Cardiac muscle cell (in vitro differentiated cells and primary cell): ENCODE measurements around the gene SLC24A3. TPM values are rescaled to one million over a fixed set of nuclear protein-coding genes. Genes with fewer than 3 reads are reported as not detected.

Experiments
- DNase-seq, 2 donors: peaks; one replicate each; pipeline versions ENCODE4 v3.0.0 to v3.0.0-alpha.2; 2010 to 2017; ENCODE audit warnings: low read depth in 1 of 2, low spot score in 1 of 2
- H3K27ac ChIP-seq: fragments of 200-600 bp; sonication (generic); 2 replicates; pipeline ENCODE4 v1.5.1; 2016
- H3K27me3 ChIP-seq: fragments of 200-600 bp; sonication (generic); 2 replicates; pipeline ENCODE4 v1.6.0; 2016; ENCODE audit warnings: control low read depth
- H3K36me3 ChIP-seq: fragments of 200-600 bp; sonication (generic); 2 replicates; pipeline ENCODE4 v1.5.1; 2016; ENCODE audit warnings: control low read depth
- H3K4me1 ChIP-seq: fragments of 200-600 bp; sonication (generic); 2 replicates; pipeline ENCODE4 v1.8.1; 2017; ENCODE audit warnings: low read depth, mild to moderate bottlenecking, mixed run types
- H3K4me3 ChIP-seq: fragments of 200-600 bp; sonication (generic); 2 replicates; pipeline ENCODE4 v1.5.1; 2016; ENCODE audit warnings: mild to moderate bottlenecking
- H3K9me3 ChIP-seq: fragments of 200-600 bp; sonication (generic); 2 replicates; pipeline ENCODE4 v1.5.1; 2017; ENCODE audit warnings: low read depth, mild to moderate bottlenecking, control low read depth
- polyA plus RNA-seq: library from polyadenylated mRNA; unstranded; fragments of >200 nt; fragmentation: Nextera tagmentation; extraction: Ambion mirVana; gene quantifications from 2 replicates; pipeline ENCODE4 v1.2.1, GENCODE V29; 2016
- total RNA-seq: library from RNA; depleted of rRNA; stranded (reverse); fragments of >200 nt; gene quantifications from 2 replicates; pipeline ENCODE4 v1.2.3, GENCODE V29; 2016
- TF ChIP-seq, protein P1 (sequence below): IDR thresholded peaks from 2 replicates; pipeline ENCODE4 v1.5.1; 2012; ENCODE audit warnings: low read depth, mild to moderate bottlenecking, low read length

SLC24A3 gene
- total and polyA plus RNA-seq, 2 experiments from 2014 or later, result 1.6 to 1.7 TPM

DNA sequence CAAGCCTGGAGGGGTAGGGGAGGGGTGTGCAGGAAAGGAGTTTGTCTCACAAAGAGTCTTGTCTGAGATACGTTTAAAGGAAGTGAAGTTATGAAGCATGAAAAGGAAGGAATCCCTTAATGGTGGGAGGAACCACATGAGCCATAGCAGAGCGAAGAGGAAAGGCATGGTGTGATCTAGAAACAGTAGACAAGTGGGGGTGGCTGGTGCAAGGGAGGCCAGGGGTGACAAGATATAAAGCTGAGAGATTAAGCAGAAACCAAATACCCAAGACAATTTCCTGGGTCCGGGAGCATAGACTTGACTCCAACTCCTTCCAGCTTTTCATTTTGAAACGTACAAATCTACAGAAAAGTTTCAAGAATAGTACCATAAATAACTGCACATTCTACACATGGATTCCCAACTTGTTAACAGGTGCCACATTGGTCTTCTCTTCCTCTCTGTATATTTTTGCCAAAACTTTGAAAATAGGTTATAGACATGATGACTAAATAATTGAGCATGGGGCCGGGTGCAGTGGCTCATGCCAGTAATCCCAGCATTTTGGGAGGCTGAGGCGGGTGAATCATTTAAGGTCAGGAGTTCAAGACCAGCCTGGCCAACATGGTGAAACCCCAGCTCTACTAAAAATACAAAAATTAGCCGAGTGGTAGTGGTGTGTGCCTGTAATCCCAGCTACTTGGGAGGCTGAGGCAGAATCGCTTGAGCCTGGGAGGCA lies 211.6 kb downstream of the SLC24A3 start:
- no peaks in the 10 kb centered on the region for H3K9me3 ChIP-seq
- TF ChIP-seq, protein P1, sequence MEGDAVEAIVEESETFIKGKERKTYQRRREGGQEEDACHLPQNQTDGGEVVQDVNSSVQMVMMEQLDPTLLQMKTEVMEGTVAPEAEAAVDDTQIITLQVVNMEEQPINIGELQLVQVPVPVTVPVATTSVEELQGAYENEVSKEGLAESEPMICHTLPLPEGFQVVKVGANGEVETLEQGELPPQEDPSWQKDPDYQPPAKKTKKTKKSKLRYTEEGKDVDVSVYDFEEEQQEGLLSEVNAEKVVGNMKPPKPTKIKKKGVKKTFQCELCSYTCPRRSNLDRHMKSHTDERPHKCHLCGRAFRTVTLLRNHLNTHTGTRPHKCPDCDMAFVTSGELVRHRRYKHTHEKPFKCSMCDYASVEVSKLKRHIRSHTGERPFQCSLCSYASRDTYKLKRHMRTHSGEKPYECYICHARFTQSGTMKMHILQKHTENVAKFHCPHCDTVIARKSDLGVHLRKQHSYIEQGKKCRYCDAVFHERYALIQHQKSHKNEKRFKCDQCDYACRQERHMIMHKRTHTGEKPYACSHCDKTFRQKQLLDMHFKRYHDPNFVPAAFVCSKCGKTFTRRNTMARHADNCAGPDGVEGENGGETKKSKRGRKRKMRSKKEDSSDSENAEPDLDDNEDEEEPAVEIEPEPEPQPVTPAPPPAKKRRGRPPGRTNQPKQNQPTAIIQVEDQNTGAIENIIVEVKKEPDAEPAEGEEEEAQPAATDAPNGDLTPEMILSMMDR, result no peak
- peaks cover 5% of the 10 kb centered on the region for H3K4me1 ChIP-seq
- no peak overlapping the region for H3K4me3 ChIP-seq
- H3K27me3 ChIP-seq, result no peaks in the 10 kb centered on the region
- no peak overlapping the region for H3K27ac ChIP-seq
- no peaks in the 10 kb centered on the region for H3K36me3 ChIP-seq
- no peak for DNase-seq

DNA sequence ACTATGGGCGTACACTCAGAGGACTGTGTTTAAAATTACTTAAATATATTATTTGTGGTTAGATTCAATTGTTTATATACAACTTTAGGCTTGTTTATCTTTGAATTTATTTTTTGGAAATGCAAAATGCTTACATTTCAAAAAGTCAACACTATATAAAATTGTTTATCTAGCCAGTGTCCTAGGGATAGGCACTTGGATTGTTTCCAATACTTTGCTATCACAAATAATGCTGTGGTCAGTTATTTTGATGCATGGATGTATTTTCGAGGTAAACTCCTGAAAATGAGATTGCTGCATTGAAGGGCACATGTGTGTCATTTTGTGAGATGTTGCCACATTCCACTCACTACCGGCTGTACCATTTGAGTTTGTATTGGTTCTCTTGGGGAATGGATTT lies 213.9 kb downstream of the SLC24A3 start:
- H3K36me3 ChIP-seq, result no peaks in the 10 kb centered on the region

DNA sequence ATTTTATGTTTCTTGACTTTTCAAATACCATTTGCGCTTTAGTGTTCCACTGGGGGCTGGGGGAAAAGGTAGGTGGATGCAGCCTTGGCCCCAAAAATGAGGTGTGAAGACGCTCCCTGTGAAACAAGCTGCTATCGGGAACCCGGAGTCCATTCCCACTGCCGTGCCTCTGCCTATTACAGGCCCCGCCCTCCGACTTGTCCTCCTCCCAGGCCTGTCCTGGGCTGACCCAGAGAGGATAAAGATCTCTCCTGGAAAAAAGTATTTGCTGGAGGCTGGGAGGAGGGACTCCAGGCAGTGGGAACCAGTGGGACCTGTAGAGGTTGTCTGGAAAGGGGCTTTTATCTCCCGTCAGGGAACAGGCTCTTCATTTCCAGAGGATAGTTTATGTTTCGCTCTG lies 215.0 kb downstream of the SLC24A3 start:
- Histone ChIP-seq H3K36me3 (no peaks in the 10 kb centered on the region), H3K4me1 (peaks cover 9% of the 10 kb centered on the region), H3K9me3 (no peaks in the 10 kb centered on the region), H3K27me3 (no peaks in the 10 kb centered on the region), H3K27ac (no peak overlapping the region), H3K4me3 (no peak overlapping the region)
- peak in 1 of 2 donors; percentile 34 for DNase-seq
- TF ChIP-seq, protein P1, result no peak

More for the DNA sequence above, 213.9 kb downstream of the SLC24A3 start:
- Histone ChIP-seq H3K9me3 (no peaks in the 10 kb centered on the region), H3K27ac (no peak overlapping the region), H3K27me3 (no peaks in the 10 kb centered on the region), H3K4me1 (peaks cover 5% of the 10 kb centered on the region), H3K4me3 (no peak overlapping the region)
- TF ChIP-seq, protein P1, result no peak
- DNase-seq, result no peak

DNA sequence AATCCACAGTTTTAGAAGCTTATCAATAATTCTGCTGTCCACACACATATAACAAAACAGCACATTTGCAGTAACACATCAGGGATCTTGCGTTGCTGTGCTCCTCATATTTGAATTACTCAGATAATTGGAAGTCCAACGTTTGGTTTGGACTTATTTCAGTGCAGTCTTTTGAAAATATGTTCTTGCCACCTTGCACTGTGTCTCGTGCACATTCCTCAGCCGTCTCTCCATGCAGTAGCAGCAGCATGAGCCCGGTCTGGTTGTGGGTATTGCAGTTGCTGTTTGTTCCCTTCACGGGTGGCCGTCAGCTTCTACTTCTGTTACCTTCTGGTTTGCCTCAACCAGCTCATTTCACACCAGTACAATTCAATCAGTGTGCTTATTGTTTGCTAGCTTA lies 215.5 kb downstream of the SLC24A3 start:
- peaks cover 13% of the 10 kb centered on the region for H3K4me1 ChIP-seq
- no peaks in the 10 kb centered on the region for H3K9me3 ChIP-seq
- H3K36me3 ChIP-seq, result no peaks in the 10 kb centered on the region
- H3K27ac ChIP-seq, result no peak overlapping the region
- TF ChIP-seq, protein P1, result no peak
- no peak overlapping the region for H3K4me3 ChIP-seq
- peak in 1 of 2 donors; percentile 15 for DNase-seq
- no peaks in the 10 kb centered on the region for H3K27me3 ChIP-seq

DNA sequence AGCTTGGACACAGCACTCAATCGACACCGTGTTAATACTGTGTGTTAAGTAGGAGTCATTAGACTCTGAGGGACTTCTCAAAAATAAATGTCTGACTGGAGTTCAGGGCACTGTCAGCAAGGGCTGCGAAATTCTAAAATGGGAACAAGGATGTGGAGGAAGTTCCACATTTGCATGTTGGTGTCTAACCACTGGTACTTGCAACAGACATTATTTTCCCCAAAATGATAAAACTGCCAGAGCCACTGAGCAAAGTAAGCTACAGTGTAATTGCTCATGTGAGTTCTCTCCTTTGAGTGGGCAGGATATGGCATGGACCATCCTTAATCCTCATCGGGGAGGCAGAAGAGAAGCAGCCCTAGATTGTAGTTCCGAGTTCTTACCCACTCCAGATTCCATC lies 215.9 kb downstream of the SLC24A3 start:
- Histone ChIP-seq H3K27me3 (no peaks in the 10 kb centered on the region), H3K27ac (no peak overlapping the region), H3K4me1 (peaks cover 13% of the 10 kb centered on the region), H3K9me3 (no peaks in the 10 kb centered on the region), H3K36me3 (no peaks in the 10 kb centered on the region), H3K4me3 (no peak overlapping the region)
- no peak for DNase-seq
- TF ChIP-seq, protein P1, result no peak
